IMR-90 (cell line): ENCODE measurements around the gene ZNF223. TPM values are rescaled to one million over a fixed set of nuclear protein-coding genes. Genes with fewer than 3 reads are reported as not detected.

Experiments used
- ATAC-seq: fragments of 200-7000 bp; cut with Tn5 transposase; 2 replicates; pipeline ENCODE4 v1.9.1; 2020; ENCODE audit warnings: low read depth, mild to moderate bottlenecking, moderate library complexity
- BruUV-seq: library from RNA; stranded (reverse); fragments of 400-500 nt; replicated peaks from 2 replicates; lab custom pipeline; 2021; lab: Mats Ljungman, UMichigan
- CTCF ChIA-PET: fragments of 300-600 bp; formaldehyde crosslinking; extraction: SDS; loops from one replicate; lab custom pipeline; 2021; ENCODE audit warnings: antibody characterized with exemption; lab: Yijun Ruan, JAX
- POLR2A ChIA-PET: fragments of 300-600 bp; sonication (Branson Sonifier 250); formaldehyde crosslinking; loops from one replicate; lab custom pipeline; 2022; ENCODE audit warnings: antibody characterized with exemption; ENCODE audit not compliant: unreplicated experiment; lab: Charles Lee
- DNase-seq: peaks from one replicate; pipeline ENCODE4 v3.0.0; 2013
- H2AFZ ChIP-seq: replicated peaks from 2 replicates; pipeline ENCODE3; 2013; ENCODE audit warnings: low read length, mild to moderate bottlenecking; ENCODE audit not compliant: poor library complexity
- H2AK5ac ChIP-seq: 2 replicates; pipeline ENCODE4 v1.6.1; 2013; ENCODE audit warnings: low read depth, low read length, inconsistent platforms
- H2AK9ac ChIP-seq: replicated peaks from 2 replicates; pipeline ENCODE3; 2013; ENCODE audit warnings: mild to moderate bottlenecking, low read depth, low read length, moderate library complexity; ENCODE audit not compliant: poor library complexity
- H2BK120ac ChIP-seq: 2 replicates; pipeline ENCODE4 v1.6.1; 2013; ENCODE audit warnings: low read depth, low read length, inconsistent platforms
- H2BK15ac ChIP-seq: 3 replicates; pipeline ENCODE4 v1.6.1; 2013; ENCODE audit warnings: low read depth, low read length, inconsistent platforms
- H2BK20ac ChIP-seq: 2 replicates; pipeline ENCODE4 v1.6.1; 2013; ENCODE audit warnings: low read depth, mild to moderate bottlenecking, inconsistent platforms, low read length, moderate library complexity
- H2BK5ac ChIP-seq: 2 replicates; pipeline ENCODE4 v1.6.1; 2013; ENCODE audit warnings: mild to moderate bottlenecking, low read depth, low read length, inconsistent platforms; ENCODE audit not compliant: poor library complexity, severe bottlenecking
- H3K14ac ChIP-seq: replicated peaks from 2 replicates; pipeline ENCODE4 v1.6.1; 2013; ENCODE audit warnings: low read depth, low read length, inconsistent platforms
- H3K18ac ChIP-seq: 2 replicates; pipeline ENCODE4 v1.6.1; 2013; ENCODE audit warnings: low read depth, low read length, control low read depth
- H3K23ac ChIP-seq: 2 replicates; pipeline ENCODE4 v1.6.1; 2013; ENCODE audit warnings: low read depth, low read length, inconsistent platforms
- H3K27ac ChIP-seq: 2 replicates; pipeline ENCODE4 v1.5.1; 2013; ENCODE audit warnings: mild to moderate bottlenecking, control low read depth, low read length; ENCODE audit not compliant: insufficient read depth
- H3K27me3 ChIP-seq: 2 replicates; pipeline ENCODE4 v1.6.1; 2013; ENCODE audit warnings: low read length; ENCODE audit not compliant: control insufficient read depth, insufficient read depth
- H3K36me3 ChIP-seq: 2 replicates; pipeline ENCODE4 v1.6.1; 2013; ENCODE audit warnings: low read length, mixed read lengths; ENCODE audit not compliant: control insufficient read depth, insufficient read depth
- H3K4ac ChIP-seq: 2 replicates; pipeline ENCODE4 v1.6.1; 2013; ENCODE audit warnings: low read depth, low read length, inconsistent platforms
- H3K4me1 ChIP-seq: 2 replicates; pipeline ENCODE4 v1.6.1; 2013; ENCODE audit warnings: low read length, mixed read lengths; ENCODE audit not compliant: control insufficient read depth, insufficient read depth
- H3K4me2 ChIP-seq: 2 replicates; pipeline ENCODE4 v1.6.1; 2013; ENCODE audit warnings: low read depth, mild to moderate bottlenecking, control low read depth, low read length, moderate library complexity
- H3K4me3 ChIP-seq: 2 replicates; pipeline ENCODE4 v1.5.1; 2013; ENCODE audit warnings: low read depth, mild to moderate bottlenecking, control low read depth, low read length, moderate library complexity; ENCODE audit not compliant: insufficient read depth
- H3K56ac ChIP-seq: 2 replicates; pipeline ENCODE4 v1.6.1; 2013; ENCODE audit warnings: low read length, inconsistent platforms; ENCODE audit not compliant: insufficient read depth; ENCODE audit errors: extremely low read depth
- H3K79me1 ChIP-seq, 2 experiments: 2 replicates each; pipeline ENCODE4 v1.6.1; 2013; ENCODE audit warnings: low read length in 2 of 2, inconsistent platforms in 1 of 2, low read depth in 1 of 2
- H3K9ac ChIP-seq: 2 replicates; pipeline ENCODE4 v1.6.1; 2013; ENCODE audit warnings: low read depth, low read length, control low read depth
- H3K9me1 ChIP-seq: 2 replicates; pipeline ENCODE4 v1.6.1; 2013; ENCODE audit warnings: low read length, inconsistent platforms; ENCODE audit not compliant: insufficient read depth
- H3K9me3 ChIP-seq: 2 replicates; pipeline ENCODE4 v1.6.1; 2013; ENCODE audit warnings: low read length; ENCODE audit not compliant: control insufficient read depth, insufficient read depth
- H4K20me1 ChIP-seq: 2 replicates; pipeline ENCODE4 v1.6.1; 2013; ENCODE audit warnings: low read length, inconsistent platforms; ENCODE audit not compliant: insufficient read depth
- H4K5ac ChIP-seq: 2 replicates; pipeline ENCODE4 v1.6.1; 2013; ENCODE audit warnings: mild to moderate bottlenecking, low read depth, low read length, control low read depth
- H4K8ac ChIP-seq, 2 experiments: 2 replicates each; pipeline ENCODE4 v1.6.1; 2013; ENCODE audit warnings: low read depth in 2 of 2, low read length in 2 of 2, control low read depth in 1 of 2, inconsistent platforms in 1 of 2
- H4K91ac ChIP-seq: 2 replicates; pipeline ENCODE4 v1.6.1; 2013; ENCODE audit warnings: low read depth, low read length, inconsistent platforms; ENCODE audit not compliant: insufficient read depth
- BHLHE40 ChIP-seq: fragments of 150-350 bp; IDR thresholded peaks from 2 replicates; pipeline ENCODE4 v1.6.1; 2016; ENCODE audit warnings: mild to moderate bottlenecking, low read depth, low read length
- CEBPB ChIP-seq: IDR thresholded peaks from 2 replicates; pipeline ENCODE4 v1.6.1; 2012; ENCODE audit warnings: low read depth, low read length, improper control_type of control experiment
- CHD1 ChIP-seq: IDR thresholded peaks from 2 replicates; pipeline ENCODE4 v1.6.1; 2012; ENCODE audit warnings: low read depth, low read length, improper control_type of control experiment
- FOS ChIP-seq: fragments of 150-350 bp; IDR thresholded peaks from 2 replicates; pipeline ENCODE4 v1.6.1; 2016; ENCODE audit warnings: low read depth, low read length
- MAFK ChIP-seq: IDR thresholded peaks from 2 replicates; pipeline ENCODE4 v1.6.1; 2012; ENCODE audit warnings: low read depth, low read length, improper control_type of control experiment
- MAZ ChIP-seq: IDR thresholded peaks from 2 replicates; pipeline ENCODE4 v1.6.1; 2012; ENCODE audit warnings: low read depth, mild to moderate bottlenecking, low read length, improper control_type of control experiment, moderate library complexity, borderline replicate concordance
- MXI1 ChIP-seq: IDR thresholded peaks from 2 replicates; pipeline ENCODE4 v1.6.1; 2012; ENCODE audit warnings: low read depth, mild to moderate bottlenecking, low read length, moderate library complexity, borderline replicate concordance
- NFE2L2 ChIP-seq: fragments of 150-350 bp; IDR thresholded peaks from 2 replicates; pipeline ENCODE4 v1.6.1; 2016; ENCODE audit warnings: low read depth, mild to moderate bottlenecking, low read length
- POLR2A ChIP-seq: IDR thresholded peaks from 2 replicates; pipeline ENCODE4 v1.6.1; 2012; ENCODE audit warnings: mild to moderate bottlenecking, low read depth, low read length
- RAD21 ChIP-seq: IDR thresholded peaks from 2 replicates; pipeline ENCODE4 v1.6.1; 2012; ENCODE audit warnings: low read length, improper control_type of control experiment
- RFX5 ChIP-seq: IDR thresholded peaks from 2 replicates; pipeline ENCODE4 v1.8.0; 2012; ENCODE audit warnings: low read depth, mild to moderate bottlenecking, low read length, moderate library complexity
- WGBS, 2 experiments: methylation state at CpG; one replicate each; pipeline versions ENCODE4 v1.1.5 to v1.1.7; 2013; ENCODE audit warnings: missing lambda C conversion rate in 2 of 2; ENCODE audit not compliant: insufficient read length in 1 of 2; ENCODE audit errors: extremely low coverage in 2 of 2; 5-methylcytosine and 5-hydroxymethylcytosine counted together
- dilution Hi-C: fragments of 300-500 bp; cut with HindIII; formaldehyde crosslinking; loops from one replicate; pipeline ENCODE4 v1.14.3; 2018; ENCODE audit warnings: low sequenced_read_pairs; ENCODE audit not compliant: unreplicated experiment
- in situ Hi-C: fragments of 300-500 bp; cut with MboI; formaldehyde crosslinking; loops from 3 replicates; pipeline ENCODE4 v1.14.3; 2019; ENCODE audit warnings: low sequenced_read_pairs, inconsistent platforms, mixed read lengths
- intact Hi-C: fragments of 100-400 bp; cut with micrococcal nuclease; formaldehyde crosslinking; loops from 2 replicates; pipeline ENCODE4 v1.10.0; 2022
- polyA plus RNA-seq, 3 experiments: library from polyadenylated mRNA; depleted of rRNA; stranded (reverse); fragments of >200 nt; gene quantifications; 2 replicates each; pipeline ENCODE4 v1.2.3, GENCODE V29; 2012; ENCODE audit warnings: low replicate concordance in 1 of 3
- total RNA-seq: library from RNA; depleted of rRNA; stranded (reverse); fragments of >200 nt; gene quantifications from 2 replicates; pipeline ENCODE4 v1.2.3, GENCODE V29; 2012
- TF ChIP-seq, protein P1 (sequence below): conservative IDR thresholded peaks from 2 replicates; pipeline ENCODE4 v1.5.1; 2012; ENCODE audit warnings: mild to moderate bottlenecking, low read depth, low read length, improper control_type of control experiment
- TF ChIP-seq, protein P2 (sequence below): fragments of 150-350 bp; IDR thresholded peaks from 2 replicates; pipeline ENCODE4 v1.6.1; 2016; ENCODE audit warnings: low read depth, mild to moderate bottlenecking, low read length, moderate library complexity, borderline replicate concordance
- TF ChIP-seq, protein P3 (sequence below): fragments of 150-350 bp; IDR thresholded peaks from 2 replicates; pipeline ENCODE4 v1.6.1; 2017; ENCODE audit warnings: mild to moderate bottlenecking, antibody characterized with exemption, low read length, low read depth

Gene ZNF223
- total and polyA plus RNA-seq, 2 of the 4 experiments (the other 2 are of a cell fraction), result 2.3 to 16.5 TPM

DNA sequence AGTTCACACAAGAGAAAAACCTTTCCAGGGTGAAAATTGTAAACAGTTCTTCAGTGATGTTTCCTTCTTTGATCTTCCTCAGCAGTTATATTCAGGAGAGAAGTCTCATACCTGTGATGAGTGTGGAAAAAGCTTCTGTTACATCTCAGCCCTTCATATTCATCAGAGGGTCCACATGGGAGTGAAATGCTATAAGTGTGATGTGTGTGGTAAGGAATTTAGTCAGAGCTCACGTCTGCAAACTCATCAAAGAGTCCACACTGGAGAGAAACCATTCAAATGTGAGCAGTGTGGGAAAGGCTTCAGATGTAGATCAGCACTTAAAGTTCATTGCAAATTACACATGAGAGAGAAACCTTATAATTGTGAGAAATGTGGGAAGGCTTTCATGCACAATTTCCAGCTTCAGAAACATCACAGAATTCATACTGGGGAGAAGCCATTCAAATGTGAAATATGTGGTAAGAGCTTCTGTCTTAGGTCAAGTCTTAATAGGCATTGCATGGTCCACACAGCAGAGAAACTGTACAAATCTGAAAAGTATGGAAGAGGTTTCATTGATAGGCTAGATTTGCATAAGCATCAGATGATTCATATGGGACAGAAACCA, 19.7 kb upstream of the ZNF223 start:
- TF ChIP-seq, protein P1, sequence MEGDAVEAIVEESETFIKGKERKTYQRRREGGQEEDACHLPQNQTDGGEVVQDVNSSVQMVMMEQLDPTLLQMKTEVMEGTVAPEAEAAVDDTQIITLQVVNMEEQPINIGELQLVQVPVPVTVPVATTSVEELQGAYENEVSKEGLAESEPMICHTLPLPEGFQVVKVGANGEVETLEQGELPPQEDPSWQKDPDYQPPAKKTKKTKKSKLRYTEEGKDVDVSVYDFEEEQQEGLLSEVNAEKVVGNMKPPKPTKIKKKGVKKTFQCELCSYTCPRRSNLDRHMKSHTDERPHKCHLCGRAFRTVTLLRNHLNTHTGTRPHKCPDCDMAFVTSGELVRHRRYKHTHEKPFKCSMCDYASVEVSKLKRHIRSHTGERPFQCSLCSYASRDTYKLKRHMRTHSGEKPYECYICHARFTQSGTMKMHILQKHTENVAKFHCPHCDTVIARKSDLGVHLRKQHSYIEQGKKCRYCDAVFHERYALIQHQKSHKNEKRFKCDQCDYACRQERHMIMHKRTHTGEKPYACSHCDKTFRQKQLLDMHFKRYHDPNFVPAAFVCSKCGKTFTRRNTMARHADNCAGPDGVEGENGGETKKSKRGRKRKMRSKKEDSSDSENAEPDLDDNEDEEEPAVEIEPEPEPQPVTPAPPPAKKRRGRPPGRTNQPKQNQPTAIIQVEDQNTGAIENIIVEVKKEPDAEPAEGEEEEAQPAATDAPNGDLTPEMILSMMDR, result no peak
- no peak for TF ChIP-seq BHLHE40
- TF ChIP-seq MAFK, result no peak
- TF ChIP-seq FOS, result no peak
- TF ChIP-seq, protein P2, sequence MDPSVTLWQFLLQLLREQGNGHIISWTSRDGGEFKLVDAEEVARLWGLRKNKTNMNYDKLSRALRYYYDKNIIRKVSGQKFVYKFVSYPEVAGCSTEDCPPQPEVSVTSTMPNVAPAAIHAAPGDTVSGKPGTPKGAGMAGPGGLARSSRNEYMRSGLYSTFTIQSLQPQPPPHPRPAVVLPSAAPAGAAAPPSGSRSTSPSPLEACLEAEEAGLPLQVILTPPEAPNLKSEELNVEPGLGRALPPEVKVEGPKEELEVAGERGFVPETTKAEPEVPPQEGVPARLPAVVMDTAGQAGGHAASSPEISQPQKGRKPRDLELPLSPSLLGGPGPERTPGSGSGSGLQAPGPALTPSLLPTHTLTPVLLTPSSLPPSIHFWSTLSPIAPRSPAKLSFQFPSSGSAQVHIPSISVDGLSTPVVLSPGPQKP, result no peak
- no peak for TF ChIP-seq POLR2A
- no peak for TF ChIP-seq RAD21
- TF ChIP-seq MAZ, result no peak
- no peak for TF ChIP-seq MXI1
- TF ChIP-seq CEBPB, result no peak
- no peak for TF ChIP-seq CHD1
- no peak for TF ChIP-seq RFX5
- no peak for TF ChIP-seq NFE2L2
- TF ChIP-seq, protein P3, sequence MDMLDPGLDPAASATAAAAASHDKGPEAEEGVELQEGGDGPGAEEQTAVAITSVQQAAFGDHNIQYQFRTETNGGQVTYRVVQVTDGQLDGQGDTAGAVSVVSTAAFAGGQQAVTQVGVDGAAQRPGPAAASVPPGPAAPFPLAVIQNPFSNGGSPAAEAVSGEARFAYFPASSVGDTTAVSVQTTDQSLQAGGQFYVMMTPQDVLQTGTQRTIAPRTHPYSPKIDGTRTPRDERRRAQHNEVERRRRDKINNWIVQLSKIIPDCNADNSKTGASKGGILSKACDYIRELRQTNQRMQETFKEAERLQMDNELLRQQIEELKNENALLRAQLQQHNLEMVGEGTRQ, result no peak
- no peaks in the 10 kb centered on the region for H3K4me1 ChIP-seq
- H4K5ac ChIP-seq, result no peak overlapping the region
- no peak for ATAC-seq
- H3K14ac ChIP-seq, result no peak overlapping the region
- no peak overlapping the region for H3K4ac ChIP-seq
- no peak overlapping the region for H2AK5ac ChIP-seq
- intact Hi-C loops (no loop called here), in situ Hi-C loops (no loop called here), dilution Hi-C loops (no loop called here)
- H3K4me2 ChIP-seq, result no peak overlapping the region
- no peak for DNase-seq
- no peak overlapping the region for H4K91ac ChIP-seq
- no peak overlapping the region for H4K8ac ChIP-seq
- H3K56ac ChIP-seq, result no peak overlapping the region
- H3K27me3 ChIP-seq, result no peaks in the 10 kb centered on the region
- H2BK5ac ChIP-seq, result no peak overlapping the region
- H2BK20ac ChIP-seq, result no peak overlapping the region
- ChIA-PET POLR2A (no interaction called here), CTCF (no interaction called here)
- H2BK15ac ChIP-seq, result no peak overlapping the region
- no peak overlapping the region for H3K18ac ChIP-seq
- no peak overlapping the region for H3K23ac ChIP-seq
- peaks cover 50% of the 10 kb centered on the region for H3K9me3 ChIP-seq
- BruUV-seq, result no TSS peak
- H3K9ac ChIP-seq, result no peak overlapping the region
- H3K27ac ChIP-seq, result no peak overlapping the region
- H3K79me1 ChIP-seq, result peaks cover 6 to 10% of the 10 kb centered on the region in 2 experiments; a peak in 1 of 4 replicates
- no peaks in the 10 kb centered on the region for H4K20me1 ChIP-seq
- no peak overlapping the region for H3K4me3 ChIP-seq
- H2BK120ac ChIP-seq, result no peak overlapping the region
- no CpG with 5 or more reads among the region's 1 CpG for WGBS, 2 experiments
- H3K36me3 ChIP-seq, result peaks cover 41% of the 10 kb centered on the region
- no peak overlapping the region for H2AFZ ChIP-seq
- no peaks in the 10 kb centered on the region for H3K9me1 ChIP-seq
- no peak overlapping the region for H2AK9ac ChIP-seq
